ENCODE data around the gene CAPNS2.

GRCh38 chr16:55542459-55543082, 23.9 kb upstream of the CAPNS2 start:
- TF ChIP-seq CTCF (IDR thresholded peaks at IDR 0.05) (no peak), POLR2A (IDR thresholded peaks at IDR 0.05) (no peak)

All from thyroid gland (tissue), 4 donors.